H1 (cell line): Measurements from ENCODE around the gene CASZ1. TPM values are rescaled to one million over a fixed set of nuclear protein-coding genes. Genes with fewer than 3 reads are reported as not detected.

Experiments
- CTCF ChIA-PET: fragments of 300-600 bp; sonication (Branson Sonifier 250); formaldehyde crosslinking; loops from one replicate; lab custom pipeline; 2021; ENCODE audit not compliant: partially characterized antibody; lab: Charles Lee
- POLR2A ChIA-PET: fragments of 300-600 bp; sonication (Branson Sonifier 250); formaldehyde crosslinking; loops from one replicate; lab custom pipeline; 2021; ENCODE audit warnings: inconsistent platforms; ENCODE audit not compliant: partially characterized antibody; lab: Charles Lee
- DNase-seq, 2 experiments: peaks; one replicate each; pipeline versions ENCODE4 v3.0.0 to v3.0.0-alpha.2; 2010 to 2022; ENCODE audit warnings: low spot score in 2 of 2, low read depth in 1 of 2, mixed read lengths in 1 of 2
- FAIRE-seq: peaks from 2 replicates; lab custom pipeline; 2011; peaks lifted over from hg19 to GRCh38; lab: Jason Lieb, UNC
- H2AFZ ChIP-seq: 2 replicates; pipeline ENCODE4 v1.8.1; 2012; ENCODE audit warnings: low read length, inconsistent platforms
- H2AK5ac ChIP-seq: 2 replicates; pipeline ENCODE4 v1.6.1; 2013; ENCODE audit warnings: low read depth, low read length
- H2BK120ac ChIP-seq: replicated peaks from 2 replicates; pipeline ENCODE3; 2013; ENCODE audit warnings: low read depth, low read length, inconsistent platforms
- H2BK12ac ChIP-seq: 2 replicates; pipeline ENCODE4 v1.6.1; 2013; ENCODE audit warnings: low read depth, low read length
- H2BK15ac ChIP-seq: 2 replicates; pipeline ENCODE4 v1.6.1; 2013; ENCODE audit warnings: low read length
- H2BK20ac ChIP-seq: 2 replicates; pipeline ENCODE4 v1.6.1; 2013; ENCODE audit warnings: low read length
- H2BK5ac ChIP-seq: 2 replicates; pipeline ENCODE4 v1.6.1; 2013; ENCODE audit warnings: low read depth, low read length
- H3K14ac ChIP-seq: 2 replicates; pipeline ENCODE4 v1.6.1; 2013; ENCODE audit warnings: inconsistent platforms; ENCODE audit not compliant: insufficient read length
- H3K18ac ChIP-seq: 2 replicates; pipeline ENCODE4 v1.6.1; 2013; ENCODE audit warnings: low read length; ENCODE audit errors: extremely low read depth
- H3K23ac ChIP-seq: 2 replicates; pipeline ENCODE4 v1.6.1; 2013; ENCODE audit warnings: inconsistent platforms; ENCODE audit not compliant: insufficient read length
- H3K23me2 ChIP-seq: 2 replicates; pipeline ENCODE4 v1.6.1; 2013; ENCODE audit warnings: low read depth, low read length
- H3K27ac ChIP-seq: 2 replicates; pipeline ENCODE4 v1.6.1; 2011; ENCODE audit warnings: low read depth, low read length, inconsistent platforms
- H3K27me3 ChIP-seq, 4 experiments: replicated peaks in 1 of 4; 1 replicate in 1 of 4; 2 replicates in 3 of 4; pipeline versions ENCODE4 v1.6.1 to v1.8.1; 2011 to 2013; ENCODE audit warnings: low read length in 3 of 4, mild to moderate bottlenecking in 3 of 4, inconsistent platforms in 2 of 4, mixed read lengths in 2 of 4, moderate library complexity in 1 of 4; ENCODE audit not compliant: control insufficient read depth in 3 of 4, insufficient read depth in 3 of 4; ENCODE audit errors: extremely low read depth in 1 of 4
- H3K36me3 ChIP-seq, 4 experiments: 2 replicates each; pipeline versions ENCODE4 v1.6.1 to v1.8.1; 2011 to 2013; ENCODE audit warnings: mild to moderate bottlenecking in 4 of 4, low read length in 3 of 4, moderate library complexity in 2 of 4, control low read depth in 1 of 4, inconsistent platforms in 1 of 4; ENCODE audit not compliant: insufficient read depth in 4 of 4, control insufficient read depth in 2 of 4
- H3K4ac ChIP-seq: replicated peaks from 2 replicates; pipeline ENCODE3; 2013; ENCODE audit warnings: low read length, low read depth, mixed read lengths, inconsistent platforms; ENCODE audit not compliant: insufficient read length
- H3K4me1 ChIP-seq, 4 experiments: replicated peaks in 1 of 4; 1 replicate in 1 of 4; 2 replicates in 3 of 4; pipeline versions ENCODE4 v1.6.1 to v1.8.1; 2011 to 2013; ENCODE audit warnings: low read length in 3 of 4, inconsistent platforms in 2 of 4, mixed read lengths in 1 of 4; ENCODE audit not compliant: insufficient read depth in 4 of 4, control insufficient read depth in 3 of 4
- H3K4me2 ChIP-seq, 2 experiments: 2 replicates each; pipeline versions ENCODE4 v1.6.1 to v1.8.1; 2011 to 2013; ENCODE audit warnings: low read depth in 2 of 2, low read length in 2 of 2, control low read depth in 1 of 2, inconsistent platforms in 1 of 2, mild to moderate bottlenecking in 1 of 2; ENCODE audit not compliant: insufficient read depth in 1 of 2
- H3K4me3 ChIP-seq, 4 experiments: fragments of 200-600, 300-600 bp in 1 of 4; sonication (generic), shearing (Covaris generic), sonication (Bioruptor Twin) in 1 of 4; 2 replicates each; pipeline versions ENCODE4 v1.5.1 to v1.8.1; 2011 to 2016; ENCODE audit warnings: low read length in 4 of 4, low read depth in 3 of 4, control low read depth in 2 of 4, inconsistent platforms in 2 of 4, mild to moderate bottlenecking in 2 of 4, mixed read lengths in 1 of 4, moderate library complexity in 1 of 4; ENCODE audit not compliant: insufficient read depth in 2 of 4; ENCODE audit errors: extremely low read depth in 1 of 4
- H3K56ac ChIP-seq: replicated peaks from 2 replicates; pipeline ENCODE3; 2013; ENCODE audit warnings: low read depth, mild to moderate bottlenecking, mixed read lengths, low read length, inconsistent platforms; ENCODE audit not compliant: insufficient read length
- H3K79me1 ChIP-seq: 2 replicates; pipeline ENCODE4 v1.6.1; 2013; ENCODE audit warnings: low read depth, low read length, control low read depth
- H3K79me2 ChIP-seq, 2 experiments: 2 replicates each; pipeline versions ENCODE4 v1.6.1 to v1.8.1; 2012 to 2013; ENCODE audit warnings: low read length in 2 of 2, mild to moderate bottlenecking in 2 of 2, inconsistent platforms in 1 of 2; ENCODE audit not compliant: insufficient read depth in 2 of 2, control insufficient read depth in 1 of 2
- H3K9ac ChIP-seq, 4 experiments: replicated peaks in 1 of 4; 1 replicate in 1 of 4; 2 replicates in 3 of 4; pipeline versions ENCODE4 v1.6.1 to v1.8.1; 2011 to 2013; ENCODE audit warnings: low read depth in 3 of 4, low read length in 3 of 4, control low read depth in 2 of 4, mild to moderate bottlenecking in 2 of 4, moderate library complexity in 2 of 4, inconsistent platforms in 1 of 4; ENCODE audit errors: extremely low read depth in 1 of 4
- H3K9me3 ChIP-seq, 2 experiments: 2 replicates each; pipeline versions ENCODE4 v1.6.1 to v1.8.1; 2012 to 2013; ENCODE audit warnings: mild to moderate bottlenecking in 2 of 2, moderate library complexity in 2 of 2, control low read depth in 1 of 2, inconsistent platforms in 1 of 2, low read depth in 1 of 2, low read length in 1 of 2, mixed read lengths in 1 of 2; ENCODE audit not compliant: insufficient read depth in 2 of 2
- H4K20me1 ChIP-seq, 2 experiments: replicated peaks in 1 of 2; 2 replicates each; pipeline versions ENCODE3 to v1.8.1; 2011 to 2013; ENCODE audit warnings: inconsistent platforms in 2 of 2, low read length in 2 of 2, mild to moderate bottlenecking in 1 of 2; ENCODE audit not compliant: insufficient read depth in 2 of 2, control insufficient read depth in 1 of 2
- H4K5ac ChIP-seq: 2 replicates; pipeline ENCODE4 v1.6.1; 2013; ENCODE audit warnings: low read length, low read depth, mixed read lengths, inconsistent platforms; ENCODE audit not compliant: insufficient read length
- H4K8ac ChIP-seq: 2 replicates; pipeline ENCODE4 v1.8.0; 2013; ENCODE audit warnings: mild to moderate bottlenecking, moderate library complexity, low read length, inconsistent platforms; ENCODE audit not compliant: insufficient read depth; ENCODE audit errors: extremely low read depth
- H4K91ac ChIP-seq: replicated peaks from 2 replicates; pipeline ENCODE3; 2013; ENCODE audit warnings: low read length, mixed read lengths, inconsistent platforms; ENCODE audit not compliant: insufficient read length
- CEBPB ChIP-seq: IDR thresholded peaks from 2 replicates; pipeline ENCODE4 v1.6.1; 2012; ENCODE audit warnings: low read depth, low read length
- EP300 ChIP-seq, 2 experiments: IDR thresholded peaks; 1 replicate in 1 of 2; 2 replicates in 1 of 2; pipeline ENCODE4 v1.6.1; 2011 to 2012; ENCODE audit warnings: low read depth in 2 of 2, low read length in 2 of 2, mild to moderate bottlenecking in 2 of 2, borderline replicate concordance in 1 of 2, inconsistent platforms in 1 of 2, moderate library complexity in 1 of 2
- JUND ChIP-seq: IDR thresholded peaks from 2 replicates; pipeline ENCODE4 v1.6.1; 2011; ENCODE audit warnings: mild to moderate bottlenecking, improper control_type of control experiment, low read length
- WGBS, 2 experiments: shearing (Covaris generic) in 1 of 2; methylation state at CpG; one replicate each; pipeline versions ENCODE4 v1.1.6 to v1.1.7; 2013 to 2015; ENCODE audit warnings: low lambda C conversion rate in 2 of 2, mixed read lengths in 2 of 2, inconsistent platforms in 1 of 2, low coverage in 1 of 2, missing lambda C conversion rate in 1 of 2; ENCODE audit not compliant: insufficient replicate concordance in 2 of 2, insufficient coverage in 1 of 2, insufficient read length in 1 of 2; ENCODE audit errors: extremely low coverage in 1 of 2, missing lambda C conversion rate in 1 of 2; 5-methylcytosine and 5-hydroxymethylcytosine counted together
- polyA plus RNA-seq, 7 experiments: library from polyadenylated mRNA; depleted of rRNA in 3 of 7; stranded (reverse) in 5 of 7; unstranded in 2 of 7; fragments of >200 nt in 5 of 7; fragments of 200-250 nt in 2 of 7; gene quantifications; 1 replicate in 5 of 7; 2 replicates in 1 of 7; 4 replicates in 1 of 7; pipeline versions ENCODE4 v1.2.1 to v1.2.3, GENCODE V29; 2011 to 2013; ENCODE audit warnings: missing spikeins in 2 of 7, mixed read lengths in 2 of 7
- total RNA-seq: library from RNA; stranded (reverse); fragmentation: NEBNext Ultra II Directional; extraction: Animal tissue kit (Norgen Biotek cat#: 25700); gene quantifications from 2 replicates; pipeline ENCODE4 v1.2.1, GENCODE V29; 2021
- TF ChIP-seq, protein P1 (sequence below): IDR thresholded peaks from 2 replicates; pipeline ENCODE4 v1.6.1; 2012; ENCODE audit warnings: inconsistent platforms
- TF ChIP-seq, protein P2 (sequence below): IDR thresholded peaks from 2 replicates; pipeline ENCODE4 v1.6.1; 2011; ENCODE audit warnings: low read length, improper control_type of control experiment

CASZ1 gene
- total and polyA plus RNA-seq, 2 of the 8 experiments (the other 6 are each of a cell fraction or from before 2014, with no cell fraction given), result 4.4 to 7.7 TPM

DNA sequence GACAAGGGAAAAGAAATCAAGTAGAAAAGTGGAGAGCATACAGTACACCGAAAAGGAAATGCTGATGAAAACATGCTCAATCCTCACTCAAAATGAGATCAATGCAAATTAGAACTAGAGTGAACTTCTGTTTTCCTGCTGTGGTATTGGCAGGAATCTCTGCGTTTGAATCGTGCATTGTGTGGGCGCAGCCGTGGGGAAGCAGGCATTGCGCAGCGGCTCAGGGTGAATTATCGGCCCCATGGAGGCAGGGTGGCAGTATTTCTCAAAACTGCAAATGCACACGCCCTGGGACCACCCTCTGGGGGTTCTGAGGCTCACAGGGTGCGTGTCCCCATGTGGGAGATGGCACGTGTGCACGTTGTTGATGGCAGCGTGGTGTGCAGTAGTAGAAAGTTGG lies 181.1 kb downstream of the CASZ1 start:
- DNase-seq (no peak), FAIRE-seq (no peak)
- Histone ChIP-seq H3K4ac (peak overlapping the region; percentile 66), H4K8ac (no peak overlapping the region; the same call in 1 of the 2 replicates), H3K4me1 (peaks cover 0 to 11% (median 3%) of the 10 kb centered on the region in 4 experiments; a peak in 3 of 7 replicates), H2BK5ac (no peak overlapping the region), H3K9ac (no peak overlapping the region), H2AFZ (no peak overlapping the region), H3K79me2 (no peaks in the 10 kb centered on the region), H2BK120ac (no peak overlapping the region), H3K23ac (no peak overlapping the region), H2AK5ac (no peak overlapping the region), H3K36me3 (no peaks in the 10 kb centered on the region), H3K4me2 (no peak overlapping the region), H3K27me3 (no peaks in the 10 kb centered on the region), H3K27ac (no peak overlapping the region), H3K9me3 (no peaks in the 10 kb centered on the region), H3K18ac (no peak overlapping the region), H2BK20ac (no peak overlapping the region), H3K56ac (no peak overlapping the region), H3K23me2 (no peaks in the 10 kb centered on the region), H3K14ac (no peak overlapping the region), H2BK15ac (no peak overlapping the region), H4K91ac (no peak overlapping the region), H4K20me1 (no peaks in the 10 kb centered on the region), H4K5ac (no peak overlapping the region), H3K4me3 (no peak overlapping the region), H2BK12ac (no peak overlapping the region), H3K79me1 (peaks cover 9% of the 10 kb centered on the region)
- WGBS, 2 experiments, result 91% methylated on average over 11 of the region's 13 CpGs; no CpG with 5 or more reads in 1 of the 2 experiments
- ChIA-PET CTCF (interaction anchor here (0.6 to 2.5 kb wide), 4 partner anchors 11 to 294 kb away, joined by 3 to 8 read pairs (median 3); no protein-coding TSS in a partner anchor), POLR2A (no interaction called here)
- TF ChIP-seq JUND, result no peak
- TF ChIP-seq CEBPB, result no peak
- TF ChIP-seq, protein P1, sequence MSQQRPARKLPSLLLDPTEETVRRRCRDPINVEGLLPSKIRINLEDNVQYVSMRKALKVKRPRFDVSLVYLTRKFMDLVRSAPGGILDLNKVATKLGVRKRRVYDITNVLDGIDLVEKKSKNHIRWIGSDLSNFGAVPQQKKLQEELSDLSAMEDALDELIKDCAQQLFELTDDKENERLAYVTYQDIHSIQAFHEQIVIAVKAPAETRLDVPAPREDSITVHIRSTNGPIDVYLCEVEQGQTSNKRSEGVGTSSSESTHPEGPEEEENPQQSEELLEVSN, result no peak
- TF ChIP-seq, protein P2, sequence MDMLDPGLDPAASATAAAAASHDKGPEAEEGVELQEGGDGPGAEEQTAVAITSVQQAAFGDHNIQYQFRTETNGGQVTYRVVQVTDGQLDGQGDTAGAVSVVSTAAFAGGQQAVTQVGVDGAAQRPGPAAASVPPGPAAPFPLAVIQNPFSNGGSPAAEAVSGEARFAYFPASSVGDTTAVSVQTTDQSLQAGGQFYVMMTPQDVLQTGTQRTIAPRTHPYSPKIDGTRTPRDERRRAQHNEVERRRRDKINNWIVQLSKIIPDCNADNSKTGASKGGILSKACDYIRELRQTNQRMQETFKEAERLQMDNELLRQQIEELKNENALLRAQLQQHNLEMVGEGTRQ, result no peak
- TF ChIP-seq EP300 (IDR thresholded peaks at IDR 0.05; ENCODE audit: borderline replicate concordance in 1 of 2, low read depth in 2 of 2, low read length in 2 of 2), result no peak
